ENCODE measurements around the gene FAM13A. TPM values are rescaled to one million over a fixed set of nuclear protein-coding genes. Genes with fewer than 3 reads are reported as not detected.

Gene FAM13A
- total RNA-seq, 1 donor from 2014 or later = 8.3 TPM

- intact Hi-C loops (cut with micrococcal nuclease) = loop anchor here (1.0 kb wide), 1 partner anchor 265 kb away; no protein-coding TSS in a partner anchor
Observed at GRCh38 chr4:88791274-88791673, 265.7 kb downstream of the FAM13A start.

- intact Hi-C loops (cut with micrococcal nuclease) = no loop called here
Observed at GRCh38 chr4:88788895-88789294, 268.1 kb downstream of the FAM13A start.

GRCh38 chr4:88788424-88788823 is 268.6 kb downstream of the FAM13A start:
- intact Hi-C loops (cut with micrococcal nuclease) = no loop called here

GRCh38 chr4:88786011-88786410 is 271.0 kb downstream of the FAM13A start:
- intact Hi-C loops (cut with micrococcal nuclease) = no loop called here

- intact Hi-C loops (cut with micrococcal nuclease) = no loop called here
Observed at GRCh38 chr4:88780389-88780788, 276.6 kb downstream of the FAM13A start.

- intact Hi-C loops (cut with micrococcal nuclease) = no loop called here
Observed at GRCh38 chr4:88779431-88779830, 277.6 kb downstream of the FAM13A start.

- intact Hi-C loops (cut with micrococcal nuclease) = no loop called here
Observed at GRCh38 chr4:88775529-88775928, 281.5 kb downstream of the FAM13A start.

GRCh38 chr4:88775026-88775425 is 282.0 kb downstream of the FAM13A start:
- intact Hi-C loops (cut with micrococcal nuclease) = no loop called here

- intact Hi-C loops (cut with micrococcal nuclease) = no loop called here
Observed at GRCh38 chr4:88771883-88772450, 285.0 kb downstream of the FAM13A start.

GRCh38 chr4:88765729-88766128 is 291.3 kb downstream of the FAM13A start:
- intact Hi-C loops (cut with micrococcal nuclease) = no loop called here

GRCh38 chr4:88763075-88763474 is 293.9 kb downstream of the FAM13A start:
- intact Hi-C loops (cut with micrococcal nuclease) = no loop called here

- intact Hi-C loops (cut with micrococcal nuclease) = no loop called here
Observed at GRCh38 chr4:88761861-88762523, 295.0 kb downstream of the FAM13A start.

- intact Hi-C loops (cut with micrococcal nuclease) = no loop called here
Observed at GRCh38 chr4:88761342-88761741, 295.6 kb downstream of the FAM13A start.

GRCh38 chr4:88759895-88760290 is 297.1 kb downstream of the FAM13A start:
- intact Hi-C loops (cut with micrococcal nuclease) = no loop called here

GRCh38 chr4:88759039-88759894 is 297.7 kb downstream of the FAM13A start:
- intact Hi-C loops (cut with micrococcal nuclease) = no loop called here

- intact Hi-C loops (cut with micrococcal nuclease) = no loop called here
Observed at GRCh38 chr4:88758264-88758663, 298.7 kb downstream of the FAM13A start.

GRCh38 chr4:88757776-88758175 is 299.2 kb downstream of the FAM13A start:
- intact Hi-C loops (cut with micrococcal nuclease) = no loop called here

GRCh38 chr4:88757067-88757466 is 299.9 kb downstream of the FAM13A start:
- intact Hi-C loops (cut with micrococcal nuclease) = no loop called here

- intact Hi-C loops (cut with micrococcal nuclease) = no loop called here
Observed at GRCh38 chr4:88756149-88756548, 300.8 kb downstream of the FAM13A start.

GRCh38 chr4:88755454-88755853 is 301.5 kb downstream of the FAM13A start:
- intact Hi-C loops (cut with micrococcal nuclease) = no loop called here

GRCh38 chr4:88754796-88755195 is 302.2 kb downstream of the FAM13A start:
- intact Hi-C loops (cut with micrococcal nuclease) = no loop called here
